ENCODE results near the gene CAMK2D. TPM values are rescaled to one million over a fixed set of nuclear protein-coding genes. Genes with fewer than 3 reads are reported as not detected.

The CAMK2D gene
- total and polyA plus RNA-seq, 7 donors = 24.3 to 78.1 (median 54.0) TPM

- no peaks in the 10 kb centered on the region for H3K27me3 ChIP-seq
- peaks cover 0 to 7% (median 0%) of the 10 kb centered on the region in 4 donors for H3K4me1 ChIP-seq
- intact Hi-C loops (cut with DNase I) = no loop called here
- TF ChIP-seq CTCF (IDR thresholded peaks at IDR 0.05) = no peak
- TF ChIP-seq POLR2A (IDR thresholded peaks at IDR 0.05) = no peak
- no peak for TF ChIP-seq POLR2AphosphoS5 (IDR thresholded peaks at IDR 0.05)
- TF ChIP-seq EP300 (IDR thresholded peaks at IDR 0.05) = no peak
- H3K9me3 ChIP-seq = no peaks in the 10 kb centered on the region
- H3K36me3 ChIP-seq = no peaks in the 10 kb centered on the region
- H3K4me3 ChIP-seq = no peak overlapping the region
- no peak for DNase-seq
- WGBS, 2 donors = 68 to 91% methylated on average over 3 of the region's 3 CpGs
- H3K27ac ChIP-seq = no peak overlapping the region
These were observed 197.0 kb downstream of the CAMK2D start for GRCh38 chr4:113564493-113564892.

- DNase-seq = no peak
- no peaks in the 10 kb centered on the region for H3K36me3 ChIP-seq
- no peaks in the 10 kb centered on the region for H3K9me3 ChIP-seq
- 71 to 90% methylated on average over 5 of the region's 5 CpGs for WGBS, 2 donors
- no peak overlapping the region for H3K4me3 ChIP-seq
- H3K4me1 ChIP-seq = peaks cover 0 to 7% (median 0%) of the 10 kb centered on the region in 4 donors
- no peak for TF ChIP-seq EP300 (IDR thresholded peaks at IDR 0.05)
- TF ChIP-seq POLR2AphosphoS5 (IDR thresholded peaks at IDR 0.05) = no peak
- TF ChIP-seq POLR2A (IDR thresholded peaks at IDR 0.05) = no peak
- TF ChIP-seq CTCF (IDR thresholded peaks at IDR 0.05) = no peak
- no peak overlapping the region for H3K27ac ChIP-seq
- intact Hi-C loops (cut with DNase I) = no loop called here
- no peaks in the 10 kb centered on the region for H3K27me3 ChIP-seq
These were observed 197.7 kb downstream of the CAMK2D start for GRCh38 chr4:113563691-113564378.

GRCh38 chr4:113561758-113562157, 199.8 kb downstream of the CAMK2D start:
- no peaks in the 10 kb centered on the region for H3K27me3 ChIP-seq
- no peaks in the 10 kb centered on the region for H3K36me3 ChIP-seq
- peaks cover 0 to 7% (median 0%) of the 10 kb centered on the region in 4 donors for H3K4me1 ChIP-seq
- H3K9me3 ChIP-seq = no peaks in the 10 kb centered on the region
- WGBS, 2 donors = 22 to 67% methylated on average over 2 of the region's 2 CpGs
- H3K27ac ChIP-seq = no peak overlapping the region
- DNase-seq = no peak
- TF ChIP-seq POLR2A (IDR thresholded peaks at IDR 0.05) (no peak), CTCF (IDR thresholded peaks at IDR 0.05) (no peak), EP300 (IDR thresholded peaks at IDR 0.05) (no peak), POLR2AphosphoS5 (IDR thresholded peaks at IDR 0.05) (no peak)
- intact Hi-C loops (cut with DNase I) = no loop called here
- H3K4me3 ChIP-seq = no peak overlapping the region

- no peaks in the 10 kb centered on the region for H3K27me3 ChIP-seq
- TF ChIP-seq POLR2A (IDR thresholded peaks at IDR 0.05) (no peak), POLR2AphosphoS5 (IDR thresholded peaks at IDR 0.05) (no peak), CTCF (IDR thresholded peaks at IDR 0.05) (no peak), EP300 (IDR thresholded peaks at IDR 0.05) (no peak)
- no peaks in the 10 kb centered on the region for H3K36me3 ChIP-seq
- 98 to 99% methylated on average over 2 of the region's 2 CpGs for WGBS, 2 donors
- intact Hi-C loops (cut with DNase I) = no loop called here
- DNase-seq = no peak
- H3K4me3 ChIP-seq = no peak overlapping the region
- peaks cover 0 to 14% (median 2%) of the 10 kb centered on the region in 4 donors for H3K4me1 ChIP-seq
- H3K9me3 ChIP-seq = no peaks in the 10 kb centered on the region
- H3K27ac ChIP-seq = no peak overlapping the region
These were observed 200.4 kb downstream of the CAMK2D start for GRCh38 chr4:113561092-113561491.

- intact Hi-C loops (cut with DNase I) = no loop called here
- H3K27me3 ChIP-seq = no peaks in the 10 kb centered on the region
- no peaks in the 10 kb centered on the region for H3K9me3 ChIP-seq
- no peak for TF ChIP-seq POLR2AphosphoS5 (IDR thresholded peaks at IDR 0.05)
- TF ChIP-seq EP300 (IDR thresholded peaks at IDR 0.05) = no peak
- TF ChIP-seq CTCF (IDR thresholded peaks at IDR 0.05) = no peak
- TF ChIP-seq POLR2A (IDR thresholded peaks at IDR 0.05) = no peak
- peaks cover 0 to 16% (median 5%) of the 10 kb centered on the region in 4 donors for H3K4me1 ChIP-seq
- H3K27ac ChIP-seq = no peak overlapping the region
- H3K36me3 ChIP-seq = no peaks in the 10 kb centered on the region
- H3K4me3 ChIP-seq = no peak overlapping the region
- DNase-seq = no peak
These were observed 201.0 kb downstream of the CAMK2D start for GRCh38 chr4:113560579-113560978.

All from sigmoid colon (tissue), 7 donors.